GM23248 (cell line): ENCODE data around the gene DIO1. TPM values are rescaled to one million over a fixed set of nuclear protein-coding genes. Genes with fewer than 3 reads are reported as not detected.

Experiments used
- DNase-seq: peaks from one replicate; pipeline ENCODE4 v3.0.0-alpha.2; 2015
- H2AFZ ChIP-seq: fragments of 200-600 bp; sonication (generic); 2 replicates; pipeline ENCODE4 v1.6.1; 2016; ENCODE audit warnings: antibody characterized with exemption
- H3F3A ChIP-seq: fragments of 200-600 bp; sonication (generic); 2 replicates; pipeline ENCODE4 v1.6.1; 2016; ENCODE audit warnings: mild to moderate bottlenecking, antibody characterized with exemption, mixed run types; ENCODE audit not compliant: insufficient read depth
- H3K27ac ChIP-seq: fragments of 200-600 bp; sonication (generic); 2 replicates; pipeline ENCODE4 v1.5.1; 2016; ENCODE audit warnings: mild to moderate bottlenecking
- H3K27me3 ChIP-seq: fragments of 200-600 bp; sonication (generic); replicated peaks from 2 replicates; pipeline ENCODE4 v1.6.1; 2016; ENCODE audit warnings: mild to moderate bottlenecking; ENCODE audit not compliant: insufficient read depth
- H3K36me3 ChIP-seq: fragments of 200-600 bp; sonication (generic); 2 replicates; pipeline ENCODE4 v1.6.1; 2016; ENCODE audit warnings: low read depth, mild to moderate bottlenecking
- H3K4me1 ChIP-seq: fragments of 200-600 bp; sonication (generic); 2 replicates; pipeline ENCODE4 v1.6.1; 2016; ENCODE audit warnings: mild to moderate bottlenecking; ENCODE audit not compliant: insufficient read depth
- H3K4me2 ChIP-seq: fragments of 200-600 bp; sonication (generic); one replicate; pipeline ENCODE4 v1.6.1; 2016; ENCODE audit warnings: mild to moderate bottlenecking; ENCODE audit not compliant: unreplicated experiment
- H3K4me3 ChIP-seq: fragments of 200-600 bp; sonication (generic); 2 replicates; pipeline ENCODE4 v1.5.1; 2016; ENCODE audit warnings: mild to moderate bottlenecking
- H3K79me2 ChIP-seq: fragments of 200-600 bp; sonication (generic); 2 replicates; pipeline ENCODE4 v1.6.1; 2016; ENCODE audit warnings: mild to moderate bottlenecking; ENCODE audit not compliant: insufficient read depth
- H3K9ac ChIP-seq: fragments of 200-600 bp; sonication (generic); 2 replicates; pipeline ENCODE4 v1.6.1; 2016; ENCODE audit warnings: mild to moderate bottlenecking
- H3K9me2 ChIP-seq: fragments of 200-600 bp; sonication (generic); 2 replicates; pipeline ENCODE4 v1.6.1; 2016; ENCODE audit warnings: mixed run types, mild to moderate bottlenecking, moderate library complexity; ENCODE audit not compliant: insufficient read depth
- H3K9me3 ChIP-seq: fragments of 200-600 bp; sonication (generic); one replicate; pipeline ENCODE4 v1.6.1; 2017; ENCODE audit warnings: low read depth
- H4K20me1 ChIP-seq: fragments of 200-600 bp; sonication (generic); 2 replicates; pipeline ENCODE4 v1.6.0; 2016; ENCODE audit not compliant: insufficient read depth
- EZH2 ChIP-seq: fragments of 200-600 bp; sonication (generic); IDR thresholded peaks from 2 replicates; pipeline ENCODE4 v1.6.1; 2018; ENCODE audit warnings: antibody characterized with exemption, mild to moderate bottlenecking; ENCODE audit not compliant: insufficient read depth, poor library complexity, severe bottlenecking
- EZH2phosphoT487 ChIP-seq: fragments of 200-600 bp; sonication (generic); IDR thresholded peaks from 2 replicates; pipeline ENCODE4 v1.6.1; 2018; ENCODE audit warnings: antibody characterized with exemption, moderate library complexity, mild to moderate bottlenecking, low read depth; ENCODE audit not compliant: insufficient read depth
- WGBS, 2 experiments: methylation state at CpG; one replicate each; pipeline ENCODE4 v1.1.6; 2015 to 2017; ENCODE audit warnings: low lambda C conversion rate in 2 of 2, low coverage in 1 of 2; ENCODE audit errors: missing lambda C conversion rate in 2 of 2; 5-methylcytosine and 5-hydroxymethylcytosine counted together
- in situ Hi-C: fragments of 300-500 bp; cut with MboI; formaldehyde crosslinking; loops from 2 replicates; pipeline ENCODE4 v1.15.0; 2020
- polyA plus RNA-seq: library from polyadenylated mRNA; unstranded; fragments of >200 nt; fragmentation: Nextera tagmentation; extraction: Ambion mirVana; gene quantifications from 2 replicates; pipeline ENCODE4 v1.2.1, GENCODE V29; 2016
- total RNA-seq: library from RNA; depleted of rRNA; stranded (reverse); fragments of >200 nt; shearing (Covaris generic); gene quantifications from 2 replicates; pipeline ENCODE4 v1.2.3, GENCODE V29; 2014

The DIO1 gene
- total and polyA plus RNA-seq, 2 experiments from 2014 or later, result not detected

- in situ Hi-C loops, result loop anchor here (25.0 kb wide), 1 partner anchor 651 kb away; no protein-coding TSS in a partner anchor
- Histone ChIP-seq H2AFZ (no peak overlapping the region), H3K9ac (no peak overlapping the region), H3K27ac (no peak overlapping the region), H3K9me3 (no peaks in the 10 kb centered on the region), H4K20me1 (no peaks in the 10 kb centered on the region), H3K27me3 (no peaks in the 10 kb centered on the region), H3F3A (no peaks in the 10 kb centered on the region), H3K4me2 (no peak overlapping the region), H3K36me3 (peaks cover 22% of the 10 kb centered on the region; the same call in 1 of the 2 replicates), H3K79me2 (no peaks in the 10 kb centered on the region), H3K4me1 (no peaks in the 10 kb centered on the region), H3K9me2 (no peaks in the 10 kb centered on the region), H3K4me3 (no peak overlapping the region)
- peak; percentile 79 for DNase-seq
- TF ChIP-seq EZH2phosphoT487 (no peak), EZH2 (no peak)
Measured at GRCh38 chr1:53860967-53861411, 33.0 kb upstream of the DIO1 start.

GRCh38 chr1:53862507-53862906 lies 31.5 kb upstream of the DIO1 start:
- H3K9ac ChIP-seq, result no peak overlapping the region
- peaks cover 18% of the 10 kb centered on the region; the same call in 1 of the 2 replicates for H3K36me3 ChIP-seq
- H3F3A ChIP-seq, result no peaks in the 10 kb centered on the region
- TF ChIP-seq EZH2, result no peak
- TF ChIP-seq EZH2phosphoT487, result no peak
- no peak overlapping the region for H3K4me2 ChIP-seq
- H3K9me3 ChIP-seq, result no peaks in the 10 kb centered on the region
- H2AFZ ChIP-seq, result no peak overlapping the region
- in situ Hi-C loops, result loop anchor here (25.0 kb wide), 1 partner anchor 650 kb away; no protein-coding TSS in a partner anchor
- H3K27ac ChIP-seq, result no peak overlapping the region
- no peaks in the 10 kb centered on the region for H3K4me1 ChIP-seq
- H3K27me3 ChIP-seq, result no peaks in the 10 kb centered on the region
- 66 to 68% methylated on average over 7 of the region's 7 CpGs for WGBS, 2 experiments
- no peak for DNase-seq
- no peaks in the 10 kb centered on the region for H4K20me1 ChIP-seq
- H3K79me2 ChIP-seq, result no peaks in the 10 kb centered on the region
- H3K4me3 ChIP-seq, result no peak overlapping the region
- no peaks in the 10 kb centered on the region for H3K9me2 ChIP-seq

GRCh38 chr1:53868565-53868964 lies 25.4 kb upstream of the DIO1 start:
- Histone ChIP-seq H3K9ac (no peak overlapping the region), H2AFZ (no peak overlapping the region), H3K4me2 (no peak overlapping the region), H3K27me3 (no peaks in the 10 kb centered on the region), H3K9me2 (no peaks in the 10 kb centered on the region), H3K36me3 (peaks cover 7% of the 10 kb centered on the region; the same call in 1 of the 2 replicates), H3K4me3 (no peak overlapping the region), H3K27ac (no peak overlapping the region), H3K4me1 (no peaks in the 10 kb centered on the region), H3K9me3 (no peaks in the 10 kb centered on the region), H4K20me1 (no peaks in the 10 kb centered on the region), H3K79me2 (no peaks in the 10 kb centered on the region), H3F3A (no peaks in the 10 kb centered on the region)
- 82 to 87% methylated on average over 1 of the region's 1 CpG for WGBS, 2 experiments
- no peak for TF ChIP-seq EZH2
- no peak for TF ChIP-seq EZH2phosphoT487
- DNase-seq, result no peak
- in situ Hi-C loops, result loop anchor here (25.0 kb wide), 1 partner anchor 644 kb away; no protein-coding TSS in a partner anchor

GRCh38 chr1:53869454-53870117 lies 24.4 kb upstream of the DIO1 start:
- no peaks in the 10 kb centered on the region for H4K20me1 ChIP-seq
- peaks cover 7% of the 10 kb centered on the region; the same call in 1 of the 2 replicates for H3K36me3 ChIP-seq
- no peaks in the 10 kb centered on the region for H3K27me3 ChIP-seq
- no peaks in the 10 kb centered on the region for H3K9me3 ChIP-seq
- in situ Hi-C loops, result loop anchor here (25.0 kb wide), 1 partner anchor 643 kb away; no protein-coding TSS in a partner anchor
- H3K27ac ChIP-seq, result no peak overlapping the region
- H3K4me1 ChIP-seq, result no peaks in the 10 kb centered on the region
- H3K4me3 ChIP-seq, result no peak overlapping the region
- H3K4me2 ChIP-seq, result no peak overlapping the region
- no peak overlapping the region for H2AFZ ChIP-seq
- H3K9ac ChIP-seq, result no peak overlapping the region
- no peaks in the 10 kb centered on the region for H3F3A ChIP-seq
- no peak for DNase-seq
- WGBS, 2 experiments, result 83 to 87% methylated on average over 11 of the region's 11 CpGs
- TF ChIP-seq EZH2phosphoT487 (no peak), EZH2 (no peak)
- no peaks in the 10 kb centered on the region for H3K9me2 ChIP-seq
- H3K79me2 ChIP-seq, result no peaks in the 10 kb centered on the region
